K562 (cell line): ENCODE measurements around the gene TAF8. TPM values are rescaled to one million over a fixed set of nuclear protein-coding genes. Genes with fewer than 3 reads are reported as not detected.

ENCODE experiments used
- ATF1 ChIP-seq, 2 experiments: fragments of 450-650 bp in 1 of 2; IDR thresholded peaks; 2 replicates each; pipeline ENCODE4 v1.6.1; 2016; ENCODE audit warnings: missing compliant biosample characterization in 1 of 2, missing genetic modification characterization in 1 of 2
- CBFA2T2 ChIP-seq: fragments of 450-650 bp; conservative IDR thresholded peaks from 2 replicates; pipeline ENCODE4 v1.6.1; 2017; ENCODE audit warnings: mild to moderate bottlenecking
- CBX2 ChIP-seq: fragments of 200-600 bp; sonication (generic); IDR thresholded peaks from one replicate; pipeline ENCODE4 v1.6.1; 2012; ENCODE audit warnings: mild to moderate bottlenecking, low read length, inconsistent platforms; ENCODE audit not compliant: insufficient read depth, poor library complexity, severe bottlenecking
- ELF1 ChIP-seq: fragments of 200-800 bp; sonication (Bioruptor generic); IDR thresholded peaks from 2 replicates; pipeline ENCODE4 v1.6.1; 2016; ENCODE audit warnings: missing genetic modification characterization, missing compliant biosample characterization
- FOXA1 ChIP-seq: fragments of 450-650 bp; IDR thresholded peaks from 2 replicates; pipeline ENCODE4 v1.6.1; 2016; ENCODE audit warnings: mild to moderate bottlenecking, borderline replicate concordance
- HDAC8 ChIP-seq: fragments of 450-650 bp; IDR thresholded peaks from 2 replicates; pipeline ENCODE4 v1.6.1; 2016; ENCODE audit warnings: mild to moderate bottlenecking, missing genetic modification characterization, moderate library complexity, missing compliant biosample characterization
- HMG20B ChIP-seq: fragments of 250-450 bp; sonication (Bioruptor Pico); IDR thresholded peaks from 2 replicates; pipeline ENCODE4 v1.5.0; 2021; ENCODE audit warnings: mild to moderate bottlenecking
- PHB ChIP-seq: fragments of 250-450 bp; sonication (Bioruptor Pico); IDR thresholded peaks from 2 replicates; pipeline ENCODE4 v1.5.0; 2021
- PML ChIP-seq: IDR thresholded peaks from 2 replicates; pipeline ENCODE4 v1.6.1; 2012; ENCODE audit warnings: low read length, inconsistent platforms
- RBM39 ChIP-seq: fragments of 200-400 bp; formaldehyde crosslinking; optimal IDR thresholded peaks from 2 replicates; pipeline ENCODE3; 2018; ENCODE audit warnings: low read depth, low read length
- SMAD1 ChIP-seq: fragments of 150-350 bp; IDR thresholded peaks from 2 replicates; pipeline ENCODE4 v1.6.1; 2014; ENCODE audit warnings: low read length, low read depth; ENCODE audit not compliant: partially characterized antibody
- SMARCB1 ChIP-seq: IDR thresholded peaks from 2 replicates; pipeline ENCODE4 v1.6.1; 2011; ENCODE audit warnings: improper control_type of control experiment, low read depth; ENCODE audit not compliant: insufficient read length
- U2AF2 ChIP-seq: fragments of 200-400 bp; formaldehyde crosslinking; optimal IDR thresholded peaks from 2 replicates; pipeline ENCODE3; 2017; ENCODE audit warnings: low read depth, mild to moderate bottlenecking, low read length
- ZFP30 ChIP-seq: fragments of 250-450 bp; sonication (Bioruptor Pico); IDR thresholded peaks from 2 replicates; pipeline ENCODE4 v1.8.0; 2022; ENCODE audit warnings: moderate library complexity, mild to moderate bottlenecking, inconsistent platforms, borderline replicate concordance
- ZNF174 ChIP-seq: fragments of 250-450 bp; sonication (Bioruptor Pico); IDR thresholded peaks from 2 replicates; pipeline ENCODE4 v1.4.0; 2020; ENCODE audit warnings: mild to moderate bottlenecking
- ZNF282 ChIP-seq: sonication (generic); formaldehyde crosslinking; IDR thresholded peaks from 2 replicates; pipeline ENCODE4 v1.8.1; 2023; ENCODE audit warnings: missing genetic modification reagents
- ZNF324 ChIP-seq: fragments of 250-450 bp; sonication (Bioruptor Pico); IDR thresholded peaks from 2 replicates; pipeline ENCODE4 v1.4.0; 2020; ENCODE audit warnings: mild to moderate bottlenecking
- ZNF436 ChIP-seq: fragments of 250-450, 450-650 bp; sonication (Bioruptor Pico); formaldehyde crosslinking; IDR thresholded peaks from 2 replicates; pipeline ENCODE4 v1.7.0; 2020; ENCODE audit warnings: mild to moderate bottlenecking
- polyA plus RNA-seq, 8 experiments: library from polyadenylated mRNA; depleted of rRNA in 4 of 8; stranded (reverse) in 5 of 8; unstranded in 3 of 8; fragments of >200 nt; fragmentation: Nextera tagmentation in 2 of 8; fragmentation: Illumina TruSeq in 1 of 8; extraction: Ambion mirVana in 2 of 8; extraction: Trizol in 1 of 8; gene quantifications; 2 replicates each; pipeline versions ENCODE4 v1.2.1 to v1.2.3, GENCODE V29; 2011 to 2014; ENCODE audit warnings: inconsistent platforms in 1 of 8, missing spikeins in 1 of 8
- total RNA-seq, 7 experiments: library from RNA; depleted of rRNA in 6 of 7; stranded (reverse); fragments of >200 nt in 6 of 7; fragmentation: Illumina TruSeq in 2 of 7; extraction: Trizol in 2 of 7; gene quantifications; 2 replicates each; pipeline versions ENCODE4 v1.2.1 to v1.2.3, GENCODE V29; 2011 to 2021; ENCODE audit warnings: low replicate concordance in 1 of 7
- TF ChIP-seq, protein P1 (sequence below): fragments of 250-450 bp; sonication (Bioruptor Pico); IDR thresholded peaks from 2 replicates; pipeline ENCODE4 v1.5.0; 2021
- TF ChIP-seq, protein P2 (sequence below): sonication (generic); formaldehyde crosslinking; IDR thresholded peaks from 2 replicates; pipeline ENCODE4 v1.8.1; 2023; ENCODE audit warnings: mild to moderate bottlenecking, missing genetic modification reagents
- TF ChIP-seq, protein P3 (sequence below), 3 experiments: fragments of 200-800 bp in 1 of 3; fragments of 250-450 bp in 1 of 3; fragments of 450-650 bp in 1 of 3; sonication (Bioruptor Pico) in 1 of 3; sonication (Bioruptor generic) in 1 of 3; formaldehyde crosslinking in 1 of 3; IDR thresholded peaks; 2 replicates each; pipeline versions ENCODE4 v1.6.1 to v1.8.0; 2016 to 2022; ENCODE audit warnings: mild to moderate bottlenecking in 2 of 3, missing genetic modification characterization in 2 of 3, missing compliant biosample characterization in 1 of 3, moderate library complexity in 1 of 3

The TAF8 gene
- total and polyA plus RNA-seq, 9 of the 15 experiments (the other 6 are each of a cell fraction or from before 2014, with no cell fraction given) = 29.4 to 84.0 (median 52.6) TPM

DNA sequence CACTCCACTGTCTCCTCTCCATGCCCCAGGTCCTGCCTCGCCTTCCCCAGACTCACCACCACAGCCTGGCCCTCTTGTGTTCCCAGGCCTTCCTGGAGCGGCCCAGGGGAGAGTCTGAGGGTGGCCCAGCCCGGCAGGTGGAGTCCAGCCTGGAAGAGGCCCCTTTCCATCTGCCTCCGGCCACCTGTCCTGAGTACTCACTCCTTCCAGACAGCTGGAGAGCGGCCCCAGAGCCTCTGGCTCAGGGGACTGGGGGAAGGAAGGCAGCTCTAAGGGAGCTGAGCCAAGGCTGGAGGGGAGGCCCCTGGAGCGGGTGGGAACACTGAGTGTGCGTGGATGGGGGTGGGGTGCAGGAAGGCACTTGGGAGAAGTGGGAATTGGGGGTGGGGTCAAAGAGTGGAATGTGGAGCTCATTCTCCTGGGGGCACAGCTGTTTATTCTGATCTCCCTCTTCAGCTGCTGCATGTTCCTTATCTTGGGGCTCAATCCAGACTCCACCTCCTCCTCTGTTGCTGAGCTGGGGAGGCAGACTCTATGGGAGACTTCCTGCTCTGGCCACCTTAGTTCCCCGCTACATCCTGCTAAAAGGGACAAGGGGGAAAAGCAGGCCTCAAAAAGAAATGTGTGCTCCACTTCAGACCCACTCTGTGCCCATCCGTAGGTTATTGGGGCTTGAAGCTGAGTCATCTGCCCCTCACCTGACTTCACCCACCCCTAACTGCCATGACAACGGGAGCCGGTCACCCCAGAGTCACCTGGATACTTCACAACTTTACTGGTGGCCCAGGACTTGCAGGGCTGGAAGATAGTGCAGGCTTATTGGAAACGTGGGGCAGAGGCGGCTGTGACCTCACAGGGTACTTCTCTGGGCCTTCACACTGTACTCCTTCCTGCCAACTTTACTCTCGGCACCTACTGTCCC, 19.5 kb upstream of the TAF8 start (continued):
- TF ChIP-seq, protein P1, sequence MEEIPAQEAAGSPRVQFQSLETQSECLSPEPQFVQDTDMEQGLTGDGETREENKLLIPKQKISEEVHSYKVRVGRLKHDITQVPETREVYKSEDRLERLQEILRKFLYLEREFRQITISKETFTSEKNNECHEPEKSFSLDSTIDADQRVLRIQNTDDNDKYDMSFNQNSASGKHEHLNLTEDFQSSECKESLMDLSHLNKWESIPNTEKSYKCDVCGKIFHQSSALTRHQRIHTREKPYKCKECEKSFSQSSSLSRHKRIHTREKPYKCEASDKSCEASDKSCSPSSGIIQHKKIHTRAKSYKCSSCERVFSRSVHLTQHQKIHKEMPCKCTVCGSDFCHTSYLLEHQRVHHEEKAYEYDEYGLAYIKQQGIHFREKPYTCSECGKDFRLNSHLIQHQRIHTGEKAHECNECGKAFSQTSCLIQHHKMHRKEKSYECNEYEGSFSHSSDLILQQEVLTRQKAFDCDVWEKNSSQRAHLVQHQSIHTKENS (CRISPR knock-in tag) = no peak
- TF ChIP-seq HDAC8 = no peak
- no peak for TF ChIP-seq CBX2
- TF ChIP-seq, protein P2, sequence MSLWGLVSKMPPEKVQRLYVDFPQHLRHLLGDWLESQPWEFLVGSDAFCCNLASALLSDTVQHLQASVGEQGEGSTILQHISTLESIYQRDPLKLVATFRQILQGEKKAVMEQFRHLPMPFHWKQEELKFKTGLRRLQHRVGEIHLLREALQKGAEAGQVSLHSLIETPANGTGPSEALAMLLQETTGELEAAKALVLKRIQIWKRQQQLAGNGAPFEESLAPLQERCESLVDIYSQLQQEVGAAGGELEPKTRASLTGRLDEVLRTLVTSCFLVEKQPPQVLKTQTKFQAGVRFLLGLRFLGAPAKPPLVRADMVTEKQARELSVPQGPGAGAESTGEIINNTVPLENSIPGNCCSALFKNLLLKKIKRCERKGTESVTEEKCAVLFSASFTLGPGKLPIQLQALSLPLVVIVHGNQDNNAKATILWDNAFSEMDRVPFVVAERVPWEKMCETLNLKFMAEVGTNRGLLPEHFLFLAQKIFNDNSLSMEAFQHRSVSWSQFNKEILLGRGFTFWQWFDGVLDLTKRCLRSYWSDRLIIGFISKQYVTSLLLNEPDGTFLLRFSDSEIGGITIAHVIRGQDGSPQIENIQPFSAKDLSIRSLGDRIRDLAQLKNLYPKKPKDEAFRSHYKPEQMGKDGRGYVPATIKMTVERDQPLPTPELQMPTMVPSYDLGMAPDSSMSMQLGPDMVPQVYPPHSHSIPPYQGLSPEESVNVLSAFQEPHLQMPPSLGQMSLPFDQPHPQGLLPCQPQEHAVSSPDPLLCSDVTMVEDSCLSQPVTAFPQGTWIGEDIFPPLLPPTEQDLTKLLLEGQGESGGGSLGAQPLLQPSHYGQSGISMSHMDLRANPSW (CRISPR knock-in tag) = no peak
- TF ChIP-seq FOXA1 = no peak
- TF ChIP-seq ELF1 (tag) = peak; percentile 72
- no peak for TF ChIP-seq ZNF174 (CRISPR knock-in tag)
- no peak for TF ChIP-seq RBM39
- no peak for TF ChIP-seq ZNF436 (CRISPR knock-in tag)
- TF ChIP-seq ZNF324 (CRISPR knock-in tag) = no peak
- TF ChIP-seq PML = no peak
- peak; percentile 75 for TF ChIP-seq CBFA2T2
- no peak for TF ChIP-seq ATF1 (CRISPR knock-in tag; IDR thresholded peaks at IDR 0.05)
- TF ChIP-seq ATF1 (tag; IDR thresholded peaks at IDR 0.05) = peak; percentile 58; the same call in 1 of the 2 replicates
- no peak for TF ChIP-seq SMARCB1
- TF ChIP-seq PHB = 0 out of 2 replicates have a peak, but pooled peaks have one; percentile 9
- TF ChIP-seq HMG20B (CRISPR knock-in tag) = no peak
- no peak for TF ChIP-seq ZNF282 (CRISPR knock-in tag)
- TF ChIP-seq U2AF2 = no peak
- TF ChIP-seq, protein P3, sequence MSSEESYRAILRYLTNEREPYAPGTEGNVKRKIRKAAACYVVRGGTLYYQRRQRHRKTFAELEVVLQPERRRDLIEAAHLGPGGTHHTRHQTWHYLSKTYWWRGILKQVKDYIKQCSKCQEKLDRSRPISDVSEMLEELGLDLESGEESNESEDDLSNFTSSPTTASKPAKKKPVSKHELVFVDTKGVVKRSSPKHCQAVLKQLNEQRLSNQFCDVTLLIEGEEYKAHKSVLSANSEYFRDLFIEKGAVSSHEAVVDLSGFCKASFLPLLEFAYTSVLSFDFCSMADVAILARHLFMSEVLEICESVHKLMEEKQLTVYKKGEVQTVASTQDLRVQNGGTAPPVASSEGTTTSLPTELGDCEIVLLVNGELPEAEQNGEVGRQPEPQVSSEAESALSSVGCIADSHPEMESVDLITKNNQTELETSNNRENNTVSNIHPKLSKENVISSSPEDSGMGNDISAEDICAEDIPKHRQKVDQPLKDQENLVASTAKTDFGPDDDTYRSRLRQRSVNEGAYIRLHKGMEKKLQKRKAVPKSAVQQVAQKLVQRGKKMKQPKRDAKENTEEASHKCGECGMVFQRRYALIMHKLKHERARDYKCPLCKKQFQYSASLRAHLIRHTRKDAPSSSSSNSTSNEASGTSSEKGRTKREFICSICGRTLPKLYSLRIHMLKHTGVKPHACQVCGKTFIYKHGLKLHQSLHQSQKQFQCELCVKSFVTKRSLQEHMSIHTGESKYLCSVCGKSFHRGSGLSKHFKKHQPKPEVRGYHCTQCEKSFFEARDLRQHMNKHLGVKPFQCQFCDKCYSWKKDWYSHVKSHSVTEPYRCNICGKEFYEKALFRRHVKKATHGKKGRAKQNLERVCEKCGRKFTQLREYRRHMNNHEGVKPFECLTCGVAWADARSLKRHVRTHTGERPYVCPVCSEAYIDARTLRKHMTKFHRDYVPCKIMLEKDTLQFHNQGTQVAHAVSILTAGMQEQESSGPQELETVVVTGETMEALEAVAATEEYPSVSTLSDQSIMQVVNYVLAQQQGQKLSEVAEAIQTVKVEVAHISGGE (CRISPR knock-in tag; IDR thresholded peaks at IDR 0.05) = 0 out of 6 replicates have a peak, but pooled peaks of 1 of the 3 experiments have one; percentile 61
- no peak for TF ChIP-seq ZFP30 (CRISPR knock-in tag)
- peak; percentile 43 for TF ChIP-seq SMAD1
